CD4-positive, alpha-beta T cell treated with Interleukin-1 beta for 1 hour (primary cell): ENCODE data around the gene TFIP11.

Experiments used
- DNase-seq, 2 donors: peaks; one replicate each; pipeline ENCODE4 v3.0.0-alpha.2; 2020 to 2022

Gene TFIP11

GRCh38 chr22:26512149-26512793 is at the start of gene TFIP11:
Gene TFIP11 (minus strand): TSS chr22:26512473. CDS start chr22:26510272, 2,201 bp downstream.
- peak; percentile 86 to 89 for DNase-seq

- no peak for DNase-seq
Observed at GRCh38 chr22:26561756-26562417, 49.6 kb upstream of the TFIP11 start.

GRCh38 chr22:26559961-26560575 is 47.8 kb upstream of the TFIP11 start:
- DNase-seq = no peak

- no peak for DNase-seq
Observed at GRCh38 chr22:26558248-26558895, 46.1 kb upstream of the TFIP11 start.

- no peak for DNase-seq
Observed at GRCh38 chr22:26556904-26557303, 44.6 kb upstream of the TFIP11 start.

- DNase-seq = no peak
Observed at GRCh38 chr22:26555478-26555877, 43.2 kb upstream of the TFIP11 start.

- DNase-seq = no peak
Observed at GRCh38 chr22:26554956-26555355, 42.7 kb upstream of the TFIP11 start.

GRCh38 chr22:26553056-26553752 is 40.9 kb upstream of the TFIP11 start:
- DNase-seq = no peak

GRCh38 chr22:26552466-26552865 is 40.2 kb upstream of the TFIP11 start:
- no peak for DNase-seq

GRCh38 chr22:26551568-26551967 is 39.3 kb upstream of the TFIP11 start:
- DNase-seq = no peak

GRCh38 chr22:26550498-26551033 is 38.3 kb upstream of the TFIP11 start:
- no peak for DNase-seq

- no peak for DNase-seq
Observed at GRCh38 chr22:26549902-26550497, 37.7 kb upstream of the TFIP11 start.

GRCh38 chr22:26548984-26549383 is 36.7 kb upstream of the TFIP11 start:
- no peak for DNase-seq

- no peak for DNase-seq
Observed at GRCh38 chr22:26548303-26548702, 36.0 kb upstream of the TFIP11 start.

GRCh38 chr22:26547837-26548236 is 35.6 kb upstream of the TFIP11 start:
- DNase-seq = no peak

- peak in 1 of 2 donors; percentile 8 for DNase-seq
Observed at GRCh38 chr22:26547426-26547825, 35.2 kb upstream of the TFIP11 start.

- no peak for DNase-seq
Observed at GRCh38 chr22:26546282-26546681, 34.0 kb upstream of the TFIP11 start.

- no peak for DNase-seq
Observed at GRCh38 chr22:26545827-26546226, 33.6 kb upstream of the TFIP11 start.

- no peak for DNase-seq
Observed at GRCh38 chr22:26545385-26545784, 33.1 kb upstream of the TFIP11 start.

GRCh38 chr22:26544489-26544888 is 32.2 kb upstream of the TFIP11 start:
- no peak for DNase-seq

GRCh38 chr22:26542831-26543230 is 30.6 kb upstream of the TFIP11 start:
- peak; percentile 13 to 36 for DNase-seq

- DNase-seq = no peak
Observed at GRCh38 chr22:26541167-26541819, 29.0 kb upstream of the TFIP11 start.
